Measurements from ENCODE around the gene ESX1.

ESX1 gene

GRCh38 chrX:104254442-104255115, at the start of gene ESX1:
ESX1 (minus strand) TSS chrX:104254933; CDS start chrX:104254849, 84 bp downstream.
- peaks cover 97% of the 10 kb centered on the region for H3K27me3 ChIP-seq (ENCODE audit: insufficient read depth, insufficient read length)
- no peak for DNase-seq (ENCODE audit: low read depth, low spot score)
- peak within 1 kb of the TSS; percentile 21 for H3K4me3 ChIP-seq (ENCODE audit: insufficient read length, low read depth)

GRCh38 chrX:104295636-104296035, 40.9 kb upstream of the ESX1 start:
- no peaks in the 10 kb centered on the region for H3K9me3 ChIP-seq (ENCODE audit: insufficient read depth, low read length)
- no peak overlapping the region for H3K9ac ChIP-seq (ENCODE audit: insufficient read length, low read depth)
- no peaks in the 10 kb centered on the region for H3K36me3 ChIP-seq (ENCODE audit: insufficient read depth, insufficient read length, low read length)
- DNase-seq (ENCODE audit: low read depth, low spot score) = no peak
- TF ChIP-seq SUZ12 (IDR thresholded peaks at IDR 0.05; ENCODE audit: extremely low read depth, insufficient read depth, insufficient read length) = no peak
- no peak for TF ChIP-seq YY1 (IDR thresholded peaks at IDR 0.05; ENCODE audit: insufficient read depth, insufficient read length)
- no peak for TF ChIP-seq ZNF274 (IDR thresholded peaks at IDR 0.05; ENCODE audit: low read depth, low read length)
- no peaks in the 10 kb centered on the region for H3K27me3 ChIP-seq (ENCODE audit: insufficient read depth, insufficient read length)
- no peak overlapping the region for H3K4me3 ChIP-seq (ENCODE audit: insufficient read length, low read depth)
- H3K4me1 ChIP-seq (ENCODE audit: insufficient read depth, insufficient read length) = peaks cover 2% of the 10 kb centered on the region

More at GRCh38 chrX:104254442-104255115, at the start of gene ESX1:
- no peaks in the 10 kb centered on the region for H3K9me3 ChIP-seq (ENCODE audit: insufficient read depth, low read length)
- no peaks in the 10 kb centered on the region for H3K36me3 ChIP-seq (ENCODE audit: insufficient read depth, insufficient read length, low read length)
- no peaks in the 10 kb centered on the region for H3K4me1 ChIP-seq (ENCODE audit: insufficient read depth, insufficient read length)
- peak; percentile 86 for TF ChIP-seq SUZ12 (IDR thresholded peaks at IDR 0.05; ENCODE audit: extremely low read depth, insufficient read depth, insufficient read length)
- no peak for TF ChIP-seq ZNF274 (IDR thresholded peaks at IDR 0.05; ENCODE audit: low read depth, low read length)
- H3K9ac ChIP-seq (ENCODE audit: insufficient read length, low read depth) = no peak within 1 kb of the TSS

DNA sequence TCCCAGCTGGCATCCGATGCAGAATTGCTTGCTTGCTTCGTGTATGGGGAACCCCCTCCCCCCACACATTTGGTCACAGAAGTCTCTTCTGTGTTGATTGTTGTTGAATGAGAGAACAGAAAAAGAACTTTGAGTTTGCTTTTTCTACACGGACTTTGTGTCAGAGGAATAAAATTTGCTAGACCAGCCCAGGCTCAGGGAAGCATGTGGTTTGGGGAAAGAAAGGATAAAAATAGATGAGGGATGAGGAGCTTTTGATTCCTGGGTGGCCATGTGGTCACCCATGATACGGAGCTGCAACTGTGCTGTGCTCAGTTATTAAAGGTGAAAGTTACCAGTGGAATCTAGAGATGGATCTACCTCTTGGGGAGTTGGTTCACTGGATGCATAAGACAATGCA, 34.2 kb upstream of the ESX1 start:
- H3K36me3 ChIP-seq (ENCODE audit: insufficient read depth, insufficient read length, low read length) = no peaks in the 10 kb centered on the region
- H3K27me3 ChIP-seq (ENCODE audit: insufficient read depth, insufficient read length) = no peaks in the 10 kb centered on the region
- H3K9me3 ChIP-seq (ENCODE audit: insufficient read depth, low read length) = no peaks in the 10 kb centered on the region
- H3K9ac ChIP-seq (ENCODE audit: insufficient read length, low read depth) = no peak overlapping the region
- H3K4me3 ChIP-seq (ENCODE audit: insufficient read length, low read depth) = no peak overlapping the region
- peaks cover 2% of the 10 kb centered on the region for H3K4me1 ChIP-seq (ENCODE audit: insufficient read depth, insufficient read length)
- no peak for TF ChIP-seq SUZ12 (IDR thresholded peaks at IDR 0.05; ENCODE audit: extremely low read depth, insufficient read depth, insufficient read length)
- TF ChIP-seq ZNF274 (IDR thresholded peaks at IDR 0.05; ENCODE audit: low read depth, low read length) = no peak
- no peak for TF ChIP-seq YY1 (IDR thresholded peaks at IDR 0.05; ENCODE audit: insufficient read depth, insufficient read length)
- DNase-seq (ENCODE audit: low read depth, low spot score) = no peak

DNA sequence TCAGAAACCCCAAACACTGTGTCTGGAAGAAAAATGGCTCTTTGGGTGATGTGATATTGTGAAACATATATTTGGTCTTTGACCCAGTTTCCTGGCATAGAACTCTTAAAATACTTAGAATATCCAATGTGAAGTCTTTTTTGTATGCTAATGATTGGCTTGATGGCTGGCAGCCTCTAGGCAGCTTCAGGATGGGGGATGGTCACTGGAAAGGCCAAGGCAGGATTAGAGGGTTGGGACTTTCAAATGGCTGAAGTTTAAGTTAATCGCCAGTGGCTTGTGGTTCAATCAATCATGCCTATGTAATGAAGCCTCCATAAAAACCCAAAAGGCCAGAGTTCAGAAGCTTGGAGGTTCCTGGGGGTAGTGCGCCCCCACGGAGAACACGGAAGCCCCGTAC, 33.5 kb upstream of the ESX1 start:
- TF ChIP-seq YY1 (IDR thresholded peaks at IDR 0.05; ENCODE audit: insufficient read depth, insufficient read length) (no peak), SUZ12 (IDR thresholded peaks at IDR 0.05; ENCODE audit: extremely low read depth, insufficient read depth, insufficient read length) (no peak)
- Histone ChIP-seq H3K36me3 (ENCODE audit: insufficient read depth, insufficient read length, low read length) (no peaks in the 10 kb centered on the region), H3K9me3 (ENCODE audit: insufficient read depth, low read length) (no peaks in the 10 kb centered on the region), H3K9ac (ENCODE audit: insufficient read length, low read depth) (no peak overlapping the region), H3K27me3 (ENCODE audit: insufficient read depth, insufficient read length) (no peaks in the 10 kb centered on the region), H3K4me3 (ENCODE audit: insufficient read length, low read depth) (no peak overlapping the region), H3K4me1 (ENCODE audit: insufficient read depth, insufficient read length) (peaks cover 2% of the 10 kb centered on the region)
- DNase-seq (ENCODE audit: low read depth, low spot score) = peak; percentile 75

DNA sequence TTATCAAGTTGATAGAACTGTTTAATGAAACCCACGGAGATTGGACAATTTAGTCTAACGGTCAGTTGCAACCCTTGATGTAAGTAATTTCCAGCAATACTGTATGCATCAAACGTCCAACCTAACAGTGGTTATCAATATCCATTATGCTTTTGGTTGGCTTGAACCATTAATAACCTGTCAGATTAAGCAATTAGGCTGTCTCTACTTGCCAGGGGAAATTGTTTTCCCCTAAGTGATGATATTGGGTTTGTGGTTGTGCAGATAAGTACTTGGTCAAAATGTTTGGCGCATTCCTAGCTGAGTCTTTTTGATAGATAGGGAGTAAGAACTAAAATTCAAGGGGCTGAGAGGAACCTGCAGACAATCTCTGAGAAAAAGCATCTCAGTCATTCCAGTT, 30.5 kb upstream of the ESX1 start:
- no peak for DNase-seq (ENCODE audit: low read depth, low spot score)
- Histone ChIP-seq H3K36me3 (ENCODE audit: insufficient read depth, insufficient read length, low read length) (no peaks in the 10 kb centered on the region), H3K9me3 (ENCODE audit: insufficient read depth, low read length) (no peaks in the 10 kb centered on the region), H3K4me3 (ENCODE audit: insufficient read length, low read depth) (no peak overlapping the region), H3K4me1 (ENCODE audit: insufficient read depth, insufficient read length) (no peaks in the 10 kb centered on the region), H3K9ac (ENCODE audit: insufficient read length, low read depth) (no peak overlapping the region), H3K27me3 (ENCODE audit: insufficient read depth, insufficient read length) (no peaks in the 10 kb centered on the region)
- TF ChIP-seq YY1 (IDR thresholded peaks at IDR 0.05; ENCODE audit: insufficient read depth, insufficient read length) (no peak), SUZ12 (IDR thresholded peaks at IDR 0.05; ENCODE audit: extremely low read depth, insufficient read depth, insufficient read length) (no peak), ZNF274 (IDR thresholded peaks at IDR 0.05; ENCODE audit: low read depth, low read length) (no peak)

GRCh38 chrX:104284507-104284906, 29.8 kb upstream of the ESX1 start:
- H3K4me3 ChIP-seq (ENCODE audit: insufficient read length, low read depth) = no peak overlapping the region
- no peaks in the 10 kb centered on the region for H3K4me1 ChIP-seq (ENCODE audit: insufficient read depth, insufficient read length)
- no peak for DNase-seq (ENCODE audit: low read depth, low spot score)
- H3K9me3 ChIP-seq (ENCODE audit: insufficient read depth, low read length) = no peaks in the 10 kb centered on the region
- no peaks in the 10 kb centered on the region for H3K27me3 ChIP-seq (ENCODE audit: insufficient read depth, insufficient read length)
- no peak for TF ChIP-seq ZNF274 (IDR thresholded peaks at IDR 0.05; ENCODE audit: low read depth, low read length)
- TF ChIP-seq SUZ12 (IDR thresholded peaks at IDR 0.05; ENCODE audit: extremely low read depth, insufficient read depth, insufficient read length) = no peak
- no peak for TF ChIP-seq YY1 (IDR thresholded peaks at IDR 0.05; ENCODE audit: insufficient read depth, insufficient read length)
- H3K9ac ChIP-seq (ENCODE audit: insufficient read length, low read depth) = no peak overlapping the region
- H3K36me3 ChIP-seq (ENCODE audit: insufficient read depth, insufficient read length, low read length) = no peaks in the 10 kb centered on the region

GRCh38 chrX:104282166-104282725, 27.5 kb upstream of the ESX1 start:
- Histone ChIP-seq H3K4me3 (ENCODE audit: insufficient read length, low read depth) (no peak overlapping the region), H3K9me3 (ENCODE audit: insufficient read depth, low read length) (no peaks in the 10 kb centered on the region), H3K9ac (ENCODE audit: insufficient read length, low read depth) (no peak overlapping the region), H3K4me1 (ENCODE audit: insufficient read depth, insufficient read length) (no peaks in the 10 kb centered on the region), H3K36me3 (ENCODE audit: insufficient read depth, insufficient read length, low read length) (no peaks in the 10 kb centered on the region), H3K27me3 (ENCODE audit: insufficient read depth, insufficient read length) (no peaks in the 10 kb centered on the region)
- no peak for DNase-seq (ENCODE audit: low read depth, low spot score)
- no peak for TF ChIP-seq YY1 (IDR thresholded peaks at IDR 0.05; ENCODE audit: insufficient read depth, insufficient read length)
- no peak for TF ChIP-seq ZNF274 (IDR thresholded peaks at IDR 0.05; ENCODE audit: low read depth, low read length)
- no peak for TF ChIP-seq SUZ12 (IDR thresholded peaks at IDR 0.05; ENCODE audit: extremely low read depth, insufficient read depth, insufficient read length)

Data from NT2/D1 (cell line).